A673 (cell line): ENCODE measurements around the gene AHDC1. TPM values are rescaled to one million over a fixed set of nuclear protein-coding genes. Genes with fewer than 3 reads are reported as not detected.

Experiments
- BruUV-seq: library from RNA; stranded (reverse); fragments of 400-500 nt; replicated peaks from 2 replicates; lab custom pipeline; 2021; lab: Mats Ljungman, UMichigan
- CTCF ChIA-PET: fragments of 300-600 bp; sonication (Branson Sonifier 250); formaldehyde crosslinking; loops from one replicate; lab custom pipeline; 2022; ENCODE audit warnings: antibody characterized with exemption; lab: Charles Lee
- POLR2A ChIA-PET: fragments of 300-600 bp; sonication (Branson Sonifier 250); formaldehyde crosslinking; loops from one replicate; lab custom pipeline; 2022; ENCODE audit warnings: antibody characterized with exemption; ENCODE audit not compliant: low non-redundant PET; lab: Charles Lee
- DNase-seq: peaks from one replicate; pipeline ENCODE4 v3.0.0-alpha.2; 2015; ENCODE audit warnings: low spot score
- H3K27ac ChIP-seq: fragments of 200-600 bp; sonication (generic); 2 replicates; pipeline ENCODE4 v1.5.1; 2016; ENCODE audit warnings: mixed run types, low read depth, mild to moderate bottlenecking, mixed read lengths, antibody characterized with exemption, low read length; ENCODE audit not compliant: poor library complexity, severe bottlenecking
- H3K27me3 ChIP-seq: fragments of 200-600 bp; sonication (generic); replicated peaks from 2 replicates; pipeline ENCODE4 v1.6.1; 2017; ENCODE audit warnings: mixed run types, low read depth, mild to moderate bottlenecking, mixed read lengths, antibody characterized with exemption, low read length; ENCODE audit not compliant: insufficient read depth, poor library complexity
- H3K36me3 ChIP-seq: fragments of 200-600 bp; sonication (generic); 2 replicates; pipeline ENCODE4 v1.6.1; 2016; ENCODE audit warnings: mixed run types, mild to moderate bottlenecking, mixed read lengths, antibody characterized with exemption, low read length; ENCODE audit not compliant: insufficient read depth, poor library complexity, severe bottlenecking
- H3K4me1 ChIP-seq: fragments of 200-600 bp; sonication (generic); 2 replicates; pipeline ENCODE4 v1.6.1; 2017; ENCODE audit warnings: mixed run types, mild to moderate bottlenecking, mixed read lengths, antibody characterized with exemption, low read length; ENCODE audit not compliant: insufficient read depth, poor library complexity, severe bottlenecking
- H3K4me3 ChIP-seq: fragments of 200-600 bp; sonication (generic); 2 replicates; pipeline ENCODE4 v1.5.1; 2016; ENCODE audit warnings: low read depth, mixed run types, mild to moderate bottlenecking, mixed read lengths, low read length; ENCODE audit not compliant: poor library complexity, severe bottlenecking
- H3K9me3 ChIP-seq: fragments of 200-600 bp; sonication (generic); 2 replicates; pipeline ENCODE4 v1.6.1; 2016; ENCODE audit warnings: mixed run types, low read depth, mild to moderate bottlenecking, mixed read lengths, antibody characterized with exemption, low read length; ENCODE audit not compliant: poor library complexity, severe bottlenecking
- EZH2 ChIP-seq: fragments of 200-600 bp; sonication (generic); IDR thresholded peaks from 2 replicates; pipeline ENCODE4 v1.6.1; 2017; ENCODE audit warnings: borderline replicate concordance, low read depth, mild to moderate bottlenecking, mixed read lengths, antibody characterized with exemption, low read length; ENCODE audit not compliant: poor library complexity, severe bottlenecking
- intact Hi-C: fragments of 100-400 bp; cut with micrococcal nuclease; formaldehyde crosslinking; loops from one replicate; pipeline ENCODE4 v1.10.0; 2022; ENCODE audit not compliant: unreplicated experiment
- total RNA-seq: library from RNA; stranded (reverse); gene quantifications from 2 replicates; pipeline ENCODE4 v1.2.3, GENCODE V29; 2021
- TF ChIP-seq, protein P1 (sequence below): fragments of 300-800, 200-600 bp; sonication (generic); conservative IDR thresholded peaks from 2 replicates; pipeline ENCODE4 v1.5.1; 2017; ENCODE audit warnings: low read depth, mild to moderate bottlenecking, antibody characterized with exemption, low read length, moderate library complexity, mixed read lengths

AHDC1 gene
- total RNA-seq, 1 experiment from 2014 or later: 33.2 TPM

DNA sequence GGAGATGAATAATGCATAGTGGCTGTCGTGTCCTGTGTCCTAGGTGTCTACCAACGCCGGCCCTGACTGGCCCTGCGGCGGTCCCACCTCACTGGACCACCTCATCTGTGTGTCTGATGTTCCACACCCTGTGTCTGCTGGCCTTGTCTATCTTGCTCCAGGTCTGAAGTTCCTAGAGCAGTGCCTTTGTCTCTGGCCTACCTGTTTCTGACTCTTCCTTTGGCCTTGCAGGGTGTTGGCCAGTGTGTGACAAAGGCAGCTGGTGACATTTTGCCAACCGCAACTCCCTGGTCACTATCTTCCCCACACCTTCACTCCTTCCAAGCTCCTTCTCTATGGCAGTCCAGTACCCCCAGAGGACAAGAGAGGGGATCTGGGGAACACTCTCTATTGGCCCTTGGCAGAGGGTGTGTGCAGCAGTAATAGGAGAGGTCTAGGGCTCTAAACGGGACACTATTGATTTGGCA is 1.4 kb upstream of the AHDC1 start:
- Histone ChIP-seq H3K4me1 (peaks cover 36% of the 10 kb centered on the region), H3K4me3 (no peak overlapping the region), H3K27ac (no peak overlapping the region), H3K9me3 (no peaks in the 10 kb centered on the region), H3K36me3 (no peaks in the 10 kb centered on the region), H3K27me3 (no peaks in the 10 kb centered on the region)
- TF ChIP-seq, protein P1, sequence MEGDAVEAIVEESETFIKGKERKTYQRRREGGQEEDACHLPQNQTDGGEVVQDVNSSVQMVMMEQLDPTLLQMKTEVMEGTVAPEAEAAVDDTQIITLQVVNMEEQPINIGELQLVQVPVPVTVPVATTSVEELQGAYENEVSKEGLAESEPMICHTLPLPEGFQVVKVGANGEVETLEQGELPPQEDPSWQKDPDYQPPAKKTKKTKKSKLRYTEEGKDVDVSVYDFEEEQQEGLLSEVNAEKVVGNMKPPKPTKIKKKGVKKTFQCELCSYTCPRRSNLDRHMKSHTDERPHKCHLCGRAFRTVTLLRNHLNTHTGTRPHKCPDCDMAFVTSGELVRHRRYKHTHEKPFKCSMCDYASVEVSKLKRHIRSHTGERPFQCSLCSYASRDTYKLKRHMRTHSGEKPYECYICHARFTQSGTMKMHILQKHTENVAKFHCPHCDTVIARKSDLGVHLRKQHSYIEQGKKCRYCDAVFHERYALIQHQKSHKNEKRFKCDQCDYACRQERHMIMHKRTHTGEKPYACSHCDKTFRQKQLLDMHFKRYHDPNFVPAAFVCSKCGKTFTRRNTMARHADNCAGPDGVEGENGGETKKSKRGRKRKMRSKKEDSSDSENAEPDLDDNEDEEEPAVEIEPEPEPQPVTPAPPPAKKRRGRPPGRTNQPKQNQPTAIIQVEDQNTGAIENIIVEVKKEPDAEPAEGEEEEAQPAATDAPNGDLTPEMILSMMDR: no peak
- intact Hi-C loops: loop anchor here (5.0 kb wide), 1 partner anchor 303 kb away; no protein-coding TSS in a partner anchor
- BruUV-seq: no TSS peak
- no peak for DNase-seq
- POLR2A ChIA-PET: no interaction called here
- CTCF ChIA-PET: interaction anchor here (1.2 to 1.6 kb wide), 3 partner anchors 49 to 210 kb away, joined by 4 to 10 read pairs (median 7); no protein-coding TSS in a partner anchor

DNA sequence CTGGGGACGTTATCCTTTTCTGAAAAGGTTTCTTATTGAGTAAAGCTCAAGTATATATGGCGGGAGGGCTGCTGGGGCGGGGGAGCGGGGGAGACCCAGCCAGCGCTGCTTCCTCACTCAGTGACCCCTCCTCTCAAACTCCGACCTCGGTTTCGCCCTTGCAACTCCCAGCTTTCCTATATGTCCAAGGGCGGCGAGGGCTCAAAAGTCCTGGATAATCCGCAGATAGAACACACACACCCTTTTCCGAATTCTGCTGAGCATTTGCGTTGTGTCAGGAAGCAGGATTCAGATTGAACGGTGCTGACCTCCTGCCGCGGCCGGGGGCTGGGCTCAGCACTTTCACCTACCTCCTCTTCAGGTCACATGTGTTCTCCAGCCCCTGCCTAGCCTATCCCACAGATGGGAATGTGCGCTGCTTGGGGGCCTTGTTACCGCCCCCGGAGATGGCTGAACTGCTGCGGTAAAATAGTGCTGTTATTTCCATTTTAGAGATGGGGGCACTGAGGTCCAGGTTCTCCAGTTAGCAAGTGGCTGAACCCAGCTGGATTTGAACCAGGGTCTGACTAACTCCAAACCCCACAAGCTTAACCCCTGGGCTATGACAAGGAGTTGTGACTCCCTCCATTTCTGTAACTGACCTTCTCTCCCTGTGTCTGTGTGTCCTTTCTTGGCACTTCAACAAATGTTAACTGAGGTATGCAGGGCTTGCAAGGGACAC is 795 bp upstream of the AHDC1 start:
- CTCF ChIA-PET: interaction anchor here (0.6 to 1.6 kb wide), 5 partner anchors 116 to 304 kb away, joined by 3 to 10 read pairs (median 6); no protein-coding TSS in a partner anchor
- POLR2A ChIA-PET: interaction anchor here (0.7 kb wide), 1 partner anchor 35 kb away, joined by 20 read pairs; no protein-coding TSS in a partner anchor
- Histone ChIP-seq H3K27ac (no peak overlapping the region), H3K27me3 (no peaks in the 10 kb centered on the region), H3K4me3 (peak overlapping the region; percentile 87), H3K36me3 (no peaks in the 10 kb centered on the region), H3K9me3 (no peaks in the 10 kb centered on the region), H3K4me1 (peaks cover 42% of the 10 kb centered on the region)
- no peak for DNase-seq
- BruUV-seq: no TSS peak
- intact Hi-C loops: loop anchor here (5.0 kb wide), 1 partner anchor 302 kb away; no protein-coding TSS in a partner anchor
- TF ChIP-seq EZH2: no peak
- TF ChIP-seq, protein P1: no peak

- DNase-seq: peak; percentile 52
- H3K4me3 ChIP-seq: peak overlapping the region; percentile 87
- BruUV-seq: no TSS peak
- no peaks in the 10 kb centered on the region for H3K27me3 ChIP-seq
- peak overlapping the region; percentile 87 for H3K27ac ChIP-seq
- no peaks in the 10 kb centered on the region for H3K36me3 ChIP-seq
- no peaks in the 10 kb centered on the region for H3K9me3 ChIP-seq
- ChIA-PET POLR2A (interaction anchor here (0.6 to 0.7 kb wide), 2 partner anchors 71 to 272 kb away, joined by 5 to 20 read pairs; no protein-coding TSS in a partner anchor), CTCF (interaction anchor here (0.6 to 1.6 kb wide), 8 partner anchors 47 to 1134 kb away, joined by 3 to 16 read pairs (median 4); partner anchors contain the start of gene YTHDF2)
- intact Hi-C loops: no loop called here
- H3K4me1 ChIP-seq: peaks cover 56% of the 10 kb centered on the region
- TF ChIP-seq, protein P1: no peak
- no peak for TF ChIP-seq EZH2
These were observed 649 bp downstream of the AHDC1 start for GRCh38 chr1:27603309-27603680.
